Stimulated activated CD4-positive, alpha-beta T cell treated with anti-CD3 and anti-CD28 coated beads, Interleukin-1b, Interleukin-23, amount 100 ng/mL, for 24 hours (primary cell): ENCODE measurements around the gene ZBED2.
"Not testable (repeated sequence)": the region's sequence is repeated elsewhere in the genome, so short reads cannot be mapped to it uniquely, and the experiment has no call there.

ENCODE experiments used
- DNase-seq, 4 experiments: peaks; one replicate each; pipeline ENCODE4 v3.0.0-alpha.2; 2020; ENCODE audit warnings: low read depth in 4 of 4, low spot score in 1 of 4

ZBED2 gene

GRCh38 chr3:111595232-111595631 lies at the start of gene ZBED2:
ZBED2 (minus strand) TSS chr3:111595346; CDS start chr3:111594201, 1,145 bp downstream.
- peak in 1 of 4 experiments; percentile 37 for DNase-seq

GRCh38 chr3:111639316-111639715 lies 44.2 kb upstream of the ZBED2 start:
- no peak for DNase-seq

GRCh38 chr3:111636366-111636885 lies 41.3 kb upstream of the ZBED2 start:
- DNase-seq, result no peak

GRCh38 chr3:111635403-111635802 lies 40.3 kb upstream of the ZBED2 start:
- DNase-seq, result no peak

GRCh38 chr3:111630638-111631037 lies 35.5 kb upstream of the ZBED2 start:
- DNase-seq, result not testable (repeated sequence)

GRCh38 chr3:111629018-111629417 lies 33.9 kb upstream of the ZBED2 start:
- DNase-seq, result not testable (repeated sequence)

GRCh38 chr3:111627092-111627491 lies 31.9 kb upstream of the ZBED2 start:
- no peak for DNase-seq

GRCh38 chr3:111621535-111621934 lies 26.4 kb upstream of the ZBED2 start:
- no peak for DNase-seq

GRCh38 chr3:111619833-111620232 lies 24.7 kb upstream of the ZBED2 start:
- no peak for DNase-seq

- no peak for DNase-seq
Observed at GRCh38 chr3:111618945-111619344, 23.8 kb upstream of the ZBED2 start.

GRCh38 chr3:111617912-111618601 lies 22.9 kb upstream of the ZBED2 start:
- no peak for DNase-seq

GRCh38 chr3:111617406-111617805 lies 22.3 kb upstream of the ZBED2 start:
- DNase-seq, result no peak

- peak in 1 of 4 experiments; percentile 51 for DNase-seq
Observed at GRCh38 chr3:111616417-111617105, 21.4 kb upstream of the ZBED2 start.

- no peak for DNase-seq
Observed at GRCh38 chr3:111615880-111616279, 20.7 kb upstream of the ZBED2 start.

GRCh38 chr3:111613294-111613693 lies 18.1 kb upstream of the ZBED2 start:
- no peak for DNase-seq

GRCh38 chr3:111610612-111611054 lies 15.5 kb upstream of the ZBED2 start:
- DNase-seq, result no peak

GRCh38 chr3:111610189-111610588 lies 15.0 kb upstream of the ZBED2 start:
- no peak for DNase-seq

- no peak for DNase-seq
Observed at GRCh38 chr3:111609700-111610099, 14.6 kb upstream of the ZBED2 start.

- no peak for DNase-seq
Observed at GRCh38 chr3:111608383-111608782, 13.2 kb upstream of the ZBED2 start.

- DNase-seq, result no peak
Observed at GRCh38 chr3:111607240-111607920, 12.2 kb upstream of the ZBED2 start.

- DNase-seq, result no peak
Observed at GRCh38 chr3:111605493-111605892, 10.3 kb upstream of the ZBED2 start.

GRCh38 chr3:111605018-111605417 lies 9.9 kb upstream of the ZBED2 start:
- DNase-seq, result no peak
